Kasumi-1 (cell line): ENCODE data around the gene MCF2L2.
A peak's percentile ranks its signal among the peaks of the same experiment; 100 is the strongest.

ENCODE experiments used
- DNase-seq, 2 experiments: peaks; one replicate each; lab custom pipeline; 2025; lab: John Stamatoyannopoulos, UW

The MCF2L2 gene

DNA sequence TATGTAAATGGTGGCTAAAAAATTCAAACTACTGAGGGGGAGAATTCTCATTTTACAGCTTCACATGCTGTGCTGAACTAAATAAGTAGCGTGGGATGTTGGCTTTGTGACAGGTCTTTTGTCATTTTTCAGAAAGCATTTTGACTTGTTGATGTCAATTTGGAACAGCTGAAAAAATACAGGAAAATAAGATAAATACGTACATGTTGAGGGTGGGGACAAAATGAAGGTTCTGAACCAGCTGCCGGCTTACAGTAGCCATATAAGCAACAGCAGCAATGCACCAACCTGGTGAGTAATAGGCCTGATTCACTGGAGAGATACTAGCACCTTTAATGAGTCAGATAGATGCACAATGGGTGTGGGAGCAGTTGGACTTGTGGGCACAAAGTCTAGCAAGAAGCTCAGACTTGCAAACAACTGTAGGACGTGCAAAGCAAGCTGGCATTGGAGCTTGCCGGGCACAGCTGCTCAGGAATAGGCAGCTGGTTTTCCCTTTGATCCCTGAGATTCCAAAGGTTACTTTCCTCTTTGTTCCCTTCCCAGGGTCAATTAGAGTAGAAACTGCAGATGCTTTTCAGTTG is 162.5 kb downstream of the MCF2L2 start:
- no peak for DNase-seq

DNA sequence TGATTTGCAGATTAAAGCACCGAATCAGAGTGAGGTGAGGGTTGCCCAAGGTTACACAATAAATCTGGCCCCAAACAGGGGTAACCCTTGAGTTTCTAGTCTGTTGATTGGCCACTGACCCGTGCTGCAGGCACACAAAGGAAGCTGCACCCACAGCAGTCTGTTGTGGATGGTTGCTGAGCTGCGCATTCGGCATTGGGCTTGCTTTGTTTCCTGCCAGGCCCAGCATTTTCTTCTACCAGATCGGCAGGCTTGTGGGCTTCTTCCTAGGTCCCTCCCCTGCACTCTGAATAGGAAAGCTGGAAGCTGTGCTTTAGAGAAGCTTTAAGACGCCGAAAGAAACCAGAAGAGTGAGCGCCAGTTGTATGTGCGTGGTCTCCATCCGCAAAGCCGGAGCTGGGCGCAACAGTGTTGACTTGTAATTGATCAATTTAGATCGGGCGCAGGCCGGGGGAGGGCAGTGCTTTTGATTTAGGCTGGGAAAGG is 163.2 kb downstream of the MCF2L2 start:
- peak; percentile 92 for DNase-seq

DNA sequence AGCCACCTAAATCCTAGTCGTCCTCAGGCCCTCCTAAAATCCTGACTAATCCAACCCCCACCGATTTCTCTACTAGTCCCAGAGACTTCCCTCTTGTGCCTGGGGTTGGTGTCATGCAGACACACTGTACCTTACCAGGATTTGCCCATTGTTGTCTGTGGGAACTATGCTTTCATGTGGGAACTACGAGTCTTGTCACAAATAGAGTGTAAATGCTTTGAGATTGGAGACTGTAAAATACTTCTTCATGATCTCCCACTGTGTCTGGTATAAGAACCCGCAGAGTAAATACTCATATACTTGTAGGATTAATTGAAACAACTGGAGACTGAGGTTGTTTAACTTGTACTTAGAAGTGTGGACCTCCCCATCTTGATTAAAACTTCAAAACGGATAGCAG is 164.2 kb downstream of the MCF2L2 start:
- DNase-seq: peak in 1 of 2 experiments; percentile 21

GRCh38 chr3:183262875-183263378 is 165.5 kb downstream of the MCF2L2 start:
- DNase-seq: no peak

- DNase-seq: no peak
Observed at GRCh38 chr3:183261151-183261724, 167.2 kb downstream of the MCF2L2 start.

- DNase-seq: peak; percentile 90 to 93
Observed at GRCh38 chr3:183260167-183260904, 168.1 kb downstream of the MCF2L2 start.

DNA sequence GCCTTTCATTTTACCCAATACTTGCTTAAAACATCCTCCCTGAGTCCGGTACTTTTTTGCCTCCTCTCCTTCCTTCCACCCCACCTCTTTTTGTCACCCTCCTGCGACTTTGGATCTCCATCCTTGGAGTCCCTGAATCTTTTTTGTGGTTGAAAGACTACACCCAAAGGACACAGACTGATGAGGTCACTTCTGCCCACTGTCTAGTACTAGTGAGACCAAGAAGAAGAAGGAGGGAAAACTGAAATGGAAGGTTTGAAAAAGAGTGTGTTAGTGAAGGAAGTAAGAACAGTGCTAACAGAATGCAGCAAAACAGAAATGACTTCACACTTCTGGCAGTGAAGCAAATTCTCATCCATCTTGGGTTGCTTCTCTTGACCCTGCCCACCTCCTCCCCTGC is 168.8 kb downstream of the MCF2L2 start:
- DNase-seq: peak in 1 of 2 experiments; percentile 38

DNA sequence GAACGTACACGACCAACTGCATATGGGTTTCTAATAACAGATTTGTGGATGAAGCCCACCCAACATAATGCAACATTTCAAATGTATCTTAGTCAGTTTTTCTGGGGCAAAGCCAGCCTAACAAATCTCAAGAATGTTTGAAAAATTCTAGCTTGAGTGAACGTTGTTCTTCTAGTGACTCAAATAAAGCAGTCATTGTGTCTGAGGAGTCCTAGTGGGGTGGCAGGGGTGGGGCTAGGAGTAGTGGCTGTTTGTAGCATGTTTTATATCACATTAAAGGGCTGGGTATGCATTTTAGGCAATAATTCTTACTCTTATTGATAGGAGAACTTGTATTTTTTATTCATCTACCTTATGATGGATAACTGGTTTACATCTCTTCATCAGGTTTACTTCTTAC is 169.3 kb downstream of the MCF2L2 start:
- DNase-seq: no peak

GRCh38 chr3:183255348-183255730 is 173.1 kb downstream of the MCF2L2 start:
- no peak for DNase-seq

GRCh38 chr3:183254487-183255347 is 173.7 kb downstream of the MCF2L2 start:
- DNase-seq: peak; percentile 38 to 40

- peak in 1 of 2 experiments; percentile 26 for DNase-seq
Observed at GRCh38 chr3:183253528-183254486, 174.6 kb downstream of the MCF2L2 start.

DNA sequence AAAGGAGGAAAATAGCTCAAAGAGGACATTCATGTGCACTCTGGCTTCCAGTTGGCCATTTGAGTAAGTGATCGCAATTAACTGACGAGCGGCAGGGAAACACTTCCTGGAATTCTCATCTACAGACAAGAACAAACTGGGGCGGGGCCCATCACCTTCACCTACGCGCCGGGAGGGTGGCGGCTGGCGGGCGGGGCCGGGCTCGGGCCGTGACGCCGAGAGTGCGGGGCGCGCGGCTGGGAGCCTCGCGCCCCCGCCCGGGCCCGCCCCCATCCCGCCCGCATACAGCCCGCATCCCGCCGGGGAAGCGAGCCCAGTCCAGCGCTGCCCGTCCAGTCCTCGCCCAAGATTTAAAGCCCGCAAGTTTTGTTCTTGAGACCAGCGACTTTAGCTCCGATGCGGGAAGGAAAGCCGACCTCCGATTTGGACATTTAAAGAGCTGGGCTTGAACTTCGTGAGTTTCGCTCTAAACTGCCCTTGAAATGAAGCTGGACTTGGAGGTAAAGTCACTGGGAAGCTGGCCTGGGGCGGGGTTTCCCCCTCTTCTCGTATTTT is 175.4 kb downstream of the MCF2L2 start, which contains the start of gene B3GNT5:
B3GNT5 (plus strand) TSS at position 281 of the 555 bp plus-strand sequence. CDS start 16,546 bp downstream, outside the sequence.
- peak; percentile 33 to 54 for DNase-seq

DNA sequence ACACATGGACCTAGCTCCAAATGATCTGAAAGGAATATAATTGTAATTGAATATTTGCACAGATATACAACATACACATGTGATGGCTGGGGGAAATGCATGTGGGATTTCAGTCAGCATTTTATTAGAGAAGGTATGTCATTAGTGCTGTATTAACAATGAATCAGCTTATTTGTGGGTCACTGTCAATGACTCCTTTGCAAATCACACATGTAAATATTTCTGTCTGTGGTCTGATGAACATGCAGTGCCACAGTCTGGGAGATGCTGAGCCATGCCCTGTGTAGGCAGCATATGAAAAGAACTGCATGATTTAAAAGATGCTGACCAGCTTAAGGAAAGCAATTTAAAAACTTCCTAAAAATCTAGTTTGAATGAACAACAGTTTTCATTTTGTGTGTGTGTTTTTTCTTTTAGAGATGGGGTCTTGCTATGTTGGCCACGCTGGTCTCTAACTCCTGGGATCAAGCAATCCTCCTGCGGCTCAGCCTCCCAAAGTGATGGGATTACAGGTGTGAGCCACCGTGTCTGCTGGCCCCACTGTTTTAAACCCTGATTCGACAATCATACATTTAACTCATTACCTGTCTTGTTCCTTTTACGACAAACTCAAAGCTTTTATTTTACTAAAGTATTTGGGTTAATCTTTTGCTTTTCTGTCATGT is 176.2 kb downstream of the MCF2L2 start:
- no peak for DNase-seq

- peak; percentile 71 to 75 for DNase-seq
Observed at GRCh38 chr3:183249006-183249718, 179.3 kb downstream of the MCF2L2 start.

DNA sequence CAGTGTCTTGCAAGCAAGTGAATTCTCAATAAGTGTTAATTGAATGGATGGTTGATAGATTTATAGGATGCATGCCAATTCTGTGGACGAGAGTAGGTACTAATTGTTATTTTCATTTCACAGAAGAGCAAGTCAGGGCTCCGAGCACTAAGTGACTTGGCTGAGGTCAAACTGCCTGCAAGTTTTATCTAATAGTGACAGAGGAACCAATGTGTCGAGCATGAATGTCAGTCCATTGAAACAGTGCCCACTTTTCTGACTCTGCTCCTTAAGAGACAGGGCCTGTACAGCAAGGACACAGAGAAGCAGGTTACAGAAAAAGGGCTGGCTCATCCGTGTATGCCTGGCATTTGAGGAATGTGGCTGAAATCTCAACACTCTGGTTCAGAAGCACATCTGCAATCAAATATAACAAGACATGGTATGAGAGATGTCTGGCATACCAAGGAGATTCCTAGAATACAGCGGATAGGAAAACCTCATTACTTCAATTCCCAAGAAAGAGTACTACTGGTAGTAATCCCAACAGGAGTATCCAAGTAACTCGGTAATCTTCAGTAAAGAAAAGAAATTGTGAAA is 181.3 kb downstream of the MCF2L2 start:
- DNase-seq: no peak

DNA sequence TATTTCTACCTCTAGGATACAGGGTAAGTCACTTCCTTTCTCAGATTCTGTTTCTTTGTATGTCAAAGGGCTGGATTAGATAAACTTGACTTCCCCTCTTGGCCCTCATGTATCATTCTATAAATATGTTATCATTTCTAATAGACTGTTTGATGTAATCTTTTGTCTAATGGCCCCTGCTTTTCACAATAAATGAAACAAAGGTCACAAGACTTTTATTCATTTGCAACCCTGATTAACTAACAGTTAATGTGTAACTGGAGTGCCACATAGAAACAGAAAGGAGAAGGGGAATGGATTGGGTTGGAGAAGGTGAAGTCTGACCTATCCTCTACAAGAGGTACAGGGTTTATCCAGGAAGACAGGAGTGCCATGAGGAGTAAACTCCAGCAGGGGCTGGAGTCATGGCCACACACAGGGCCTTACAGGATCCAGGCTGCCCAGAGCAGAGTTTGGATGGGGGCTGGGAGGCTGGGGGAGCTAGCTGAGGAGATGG is 183.4 kb downstream of the MCF2L2 start:
- peak in 1 of 2 experiments; percentile 39 for DNase-seq

GRCh38 chr3:183244219-183244618 is 184.2 kb downstream of the MCF2L2 start:
- DNase-seq: peak; percentile 89 to 93

GRCh38 chr3:183242431-183242830 is 186.0 kb downstream of the MCF2L2 start:
- no peak for DNase-seq

- DNase-seq: no peak
Observed at GRCh38 chr3:183239046-183239445, 189.4 kb downstream of the MCF2L2 start.
